DOHH2 (cell line): ENCODE data around the gene CUTA.
"Not testable (repeated sequence)": the region's sequence is repeated elsewhere in the genome, so short reads cannot be mapped to it uniquely, and the experiment has no call there.

ENCODE experiments used
- H3F3A ChIP-seq: fragments of 200-600 bp; sonication (generic), shearing (Covaris generic); 2 replicates; pipeline ENCODE4 v1.6.0; 2016; ENCODE audit warnings: antibody characterized with exemption, mild to moderate bottlenecking; ENCODE audit not compliant: control insufficient read depth, insufficient read depth
- H3K27ac ChIP-seq: fragments of 200-600 bp; sonication (generic); 2 replicates; pipeline ENCODE4 v1.5.1; 2014; ENCODE audit warnings: low read depth, mild to moderate bottlenecking, low read length, moderate library complexity
- H3K27me3 ChIP-seq: fragments of 200-600 bp; sonication (generic); 2 replicates; pipeline ENCODE4 v1.6.1; 2014; ENCODE audit warnings: mild to moderate bottlenecking, low read length, mixed read lengths; ENCODE audit not compliant: control insufficient read depth
- H3K36me3 ChIP-seq: fragments of 200-600 bp; sonication (generic); 2 replicates; pipeline ENCODE4 v1.6.1; 2014; ENCODE audit warnings: mild to moderate bottlenecking, low read length, moderate library complexity, mixed read lengths; ENCODE audit not compliant: control insufficient read depth
- H3K4me1 ChIP-seq: fragments of 200-600 bp; sonication (generic); 2 replicates; pipeline ENCODE4 v1.6.1; 2014; ENCODE audit warnings: mild to moderate bottlenecking, low read length, mixed read lengths; ENCODE audit not compliant: control insufficient read depth
- H3K4me2 ChIP-seq: fragments of 200-600 bp; sonication (generic); 2 replicates; pipeline ENCODE4 v1.6.0; 2014; ENCODE audit warnings: mild to moderate bottlenecking, low read length, moderate library complexity
- H3K4me3 ChIP-seq: fragments of 200-600 bp; sonication (generic); 2 replicates; pipeline ENCODE4 v1.5.1; 2014; ENCODE audit warnings: mild to moderate bottlenecking, low read length, mixed read lengths
- H3K79me2 ChIP-seq: fragments of 200-600 bp; sonication (generic); 2 replicates; pipeline ENCODE4 v1.6.1; 2014; ENCODE audit warnings: mild to moderate bottlenecking, low read length, mixed read lengths; ENCODE audit not compliant: control insufficient read depth
- H3K9me2 ChIP-seq: fragments of 200-600 bp; sonication (generic); replicated peaks from 2 replicates; pipeline ENCODE4 v1.6.1; 2014; ENCODE audit warnings: mild to moderate bottlenecking, low read length, mixed read lengths; ENCODE audit not compliant: control insufficient read depth
- H3K9me3 ChIP-seq: fragments of 200-600 bp; sonication (generic); 2 replicates; pipeline ENCODE4 v1.6.1; 2014; ENCODE audit warnings: antibody characterized with exemption, low read length, mixed read lengths; ENCODE audit not compliant: control insufficient read depth, insufficient read depth
- H4K20me1 ChIP-seq: fragments of 200-600 bp; sonication (generic); 2 replicates; pipeline ENCODE4 v1.6.0; 2014; ENCODE audit warnings: low read depth, mild to moderate bottlenecking, antibody characterized with exemption, low read length, moderate library complexity; ENCODE audit not compliant: control insufficient read depth, insufficient read depth
- EZH2phosphoT487 ChIP-seq: fragments of 200-600 bp; sonication (generic); IDR thresholded peaks from 2 replicates; pipeline ENCODE4 v1.6.1; 2017; ENCODE audit warnings: borderline replicate concordance, mild to moderate bottlenecking, antibody characterized with exemption, low read length, moderate library complexity, mixed read lengths
- TF ChIP-seq, protein P1 (sequence below): fragments of 200-600 bp; sonication (generic); IDR thresholded peaks from one replicate; pipeline ENCODE4 v1.5.1; 2014; ENCODE audit warnings: antibody characterized with exemption, mild to moderate bottlenecking, low read depth, low read length; ENCODE audit not compliant: poor library complexity, severe bottlenecking

Gene CUTA

DNA sequence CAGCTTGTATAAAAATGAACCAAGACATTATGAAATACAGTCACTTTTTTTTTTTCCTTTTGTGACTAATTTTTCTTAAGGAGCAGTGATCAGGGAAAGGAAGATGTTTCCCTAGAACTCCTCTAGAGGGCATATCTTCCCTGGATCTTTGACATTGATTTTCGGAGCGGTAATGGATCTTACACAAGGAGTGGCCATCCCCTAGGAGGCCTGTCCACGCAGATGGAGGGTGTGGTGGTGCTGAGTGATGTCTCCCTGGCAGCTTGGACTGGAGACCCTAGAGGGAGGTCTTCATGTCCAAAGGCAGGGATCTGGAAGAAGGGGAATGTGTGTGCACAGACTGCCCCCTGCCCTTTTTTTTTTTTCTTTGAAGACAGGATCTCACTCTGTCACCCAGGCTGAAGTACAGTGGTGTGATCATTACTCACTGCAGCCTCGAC lies 33.3 kb downstream of the CUTA start:
- H3F3A ChIP-seq = no peaks in the 10 kb centered on the region
- no peaks in the 10 kb centered on the region for H3K9me2 ChIP-seq
- H4K20me1 ChIP-seq = no peaks in the 10 kb centered on the region
- no peaks in the 10 kb centered on the region for H3K4me1 ChIP-seq
- no peak overlapping the region for H3K4me3 ChIP-seq
- no peak overlapping the region for H3K27ac ChIP-seq
- no peak overlapping the region for H3K4me2 ChIP-seq
- no peaks in the 10 kb centered on the region for H3K79me2 ChIP-seq
- no peaks in the 10 kb centered on the region for H3K36me3 ChIP-seq
- TF ChIP-seq, protein P1, sequence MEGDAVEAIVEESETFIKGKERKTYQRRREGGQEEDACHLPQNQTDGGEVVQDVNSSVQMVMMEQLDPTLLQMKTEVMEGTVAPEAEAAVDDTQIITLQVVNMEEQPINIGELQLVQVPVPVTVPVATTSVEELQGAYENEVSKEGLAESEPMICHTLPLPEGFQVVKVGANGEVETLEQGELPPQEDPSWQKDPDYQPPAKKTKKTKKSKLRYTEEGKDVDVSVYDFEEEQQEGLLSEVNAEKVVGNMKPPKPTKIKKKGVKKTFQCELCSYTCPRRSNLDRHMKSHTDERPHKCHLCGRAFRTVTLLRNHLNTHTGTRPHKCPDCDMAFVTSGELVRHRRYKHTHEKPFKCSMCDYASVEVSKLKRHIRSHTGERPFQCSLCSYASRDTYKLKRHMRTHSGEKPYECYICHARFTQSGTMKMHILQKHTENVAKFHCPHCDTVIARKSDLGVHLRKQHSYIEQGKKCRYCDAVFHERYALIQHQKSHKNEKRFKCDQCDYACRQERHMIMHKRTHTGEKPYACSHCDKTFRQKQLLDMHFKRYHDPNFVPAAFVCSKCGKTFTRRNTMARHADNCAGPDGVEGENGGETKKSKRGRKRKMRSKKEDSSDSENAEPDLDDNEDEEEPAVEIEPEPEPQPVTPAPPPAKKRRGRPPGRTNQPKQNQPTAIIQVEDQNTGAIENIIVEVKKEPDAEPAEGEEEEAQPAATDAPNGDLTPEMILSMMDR = peak; percentile 23
- TF ChIP-seq EZH2phosphoT487 = no peak
- no peaks in the 10 kb centered on the region for H3K27me3 ChIP-seq
- no peaks in the 10 kb centered on the region for H3K9me3 ChIP-seq

DNA sequence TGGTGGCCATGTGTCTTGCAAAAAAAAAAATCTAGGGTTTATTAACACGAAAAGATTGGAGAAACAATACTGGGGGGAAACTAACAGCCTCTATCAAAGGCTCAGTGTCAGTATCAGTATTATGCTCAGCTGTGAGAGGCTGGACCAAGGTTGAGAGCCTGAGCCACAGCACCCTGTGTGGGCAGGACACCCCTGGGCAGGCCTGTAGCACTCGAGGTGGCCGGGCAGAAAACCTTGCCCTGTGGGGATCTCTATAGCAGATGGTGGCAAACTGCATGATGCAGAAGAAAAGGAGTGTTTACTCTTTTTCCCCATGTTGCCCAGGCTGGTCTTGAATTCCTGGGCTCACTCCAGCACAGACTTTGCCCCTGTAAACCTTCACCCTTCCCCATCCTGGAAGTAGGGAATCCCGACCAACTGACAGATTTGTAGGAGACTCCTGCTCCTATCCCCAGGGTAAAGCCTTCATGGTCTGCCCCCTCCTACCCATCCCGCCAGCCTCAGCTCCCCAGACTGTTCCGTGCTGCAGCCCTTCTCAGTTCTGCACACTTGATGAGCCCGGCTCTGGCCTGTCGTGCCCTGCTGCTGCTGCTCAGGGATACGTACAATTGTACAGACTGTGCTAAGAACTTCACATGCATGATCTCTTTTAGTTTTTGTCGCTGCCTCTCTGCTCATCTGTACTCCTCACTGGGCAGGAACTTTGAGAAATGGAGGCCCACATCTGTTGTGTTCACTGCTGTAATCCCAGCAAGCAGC lies 34.3 kb downstream of the CUTA start:
- Histone ChIP-seq H3K79me2 (no peaks in the 10 kb centered on the region), H3K9me3 (no peaks in the 10 kb centered on the region), H3K36me3 (no peaks in the 10 kb centered on the region), H3K4me1 (no peaks in the 10 kb centered on the region), H3K27ac (no peak overlapping the region), H3K4me2 (no peak overlapping the region), H3K9me2 (no peaks in the 10 kb centered on the region), H3F3A (no peaks in the 10 kb centered on the region), H3K27me3 (no peaks in the 10 kb centered on the region), H4K20me1 (no peaks in the 10 kb centered on the region), H3K4me3 (no peak overlapping the region)
- TF ChIP-seq EZH2phosphoT487 = no peak
- TF ChIP-seq, protein P1 = no peak

DNA sequence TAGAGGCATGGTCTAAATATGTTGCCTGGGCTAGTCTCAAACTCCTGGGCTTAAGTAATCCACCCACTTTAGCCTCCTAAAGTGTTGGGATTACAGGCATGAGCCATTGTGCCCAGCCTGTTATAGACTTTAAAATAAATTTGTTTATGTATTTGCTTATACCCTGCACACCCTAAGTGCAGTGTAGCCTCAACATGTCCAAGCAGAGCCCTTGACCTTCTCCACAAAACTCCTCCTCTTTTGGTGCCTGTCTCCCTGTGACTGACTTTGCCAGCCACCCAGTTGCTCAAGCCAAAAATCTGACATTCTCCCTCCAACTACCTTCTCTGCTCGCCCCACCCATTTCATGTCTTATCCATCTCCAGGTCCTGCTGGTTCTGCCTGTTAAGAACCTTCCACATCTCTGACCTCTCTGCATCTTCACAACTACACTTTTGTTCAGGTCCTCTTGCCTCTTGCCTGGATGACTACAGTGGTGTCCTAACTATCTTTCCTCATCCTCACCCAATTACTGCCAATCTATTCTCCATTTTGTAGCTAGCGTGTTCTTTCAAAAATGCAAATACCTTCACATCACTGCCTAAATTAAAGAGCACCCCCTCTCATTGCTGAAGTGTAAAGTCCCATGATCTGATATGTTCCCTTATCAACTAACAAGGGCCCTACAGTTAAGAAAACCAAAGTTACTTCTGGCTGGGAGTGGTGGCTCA lies 37.5 kb downstream of the CUTA start:
- TF ChIP-seq, protein P1 = no peak
- TF ChIP-seq EZH2phosphoT487 = no peak
- Histone ChIP-seq H3K4me3 (no peak overlapping the region), H3K27me3 (no peaks in the 10 kb centered on the region), H3K27ac (no peak overlapping the region), H3K4me2 (no peak overlapping the region), H3K36me3 (no peaks in the 10 kb centered on the region), H3K9me3 (no peaks in the 10 kb centered on the region), H4K20me1 (no peaks in the 10 kb centered on the region), H3F3A (no peaks in the 10 kb centered on the region), H3K79me2 (no peaks in the 10 kb centered on the region), H3K9me2 (no peaks in the 10 kb centered on the region), H3K4me1 (no peaks in the 10 kb centered on the region)

DNA sequence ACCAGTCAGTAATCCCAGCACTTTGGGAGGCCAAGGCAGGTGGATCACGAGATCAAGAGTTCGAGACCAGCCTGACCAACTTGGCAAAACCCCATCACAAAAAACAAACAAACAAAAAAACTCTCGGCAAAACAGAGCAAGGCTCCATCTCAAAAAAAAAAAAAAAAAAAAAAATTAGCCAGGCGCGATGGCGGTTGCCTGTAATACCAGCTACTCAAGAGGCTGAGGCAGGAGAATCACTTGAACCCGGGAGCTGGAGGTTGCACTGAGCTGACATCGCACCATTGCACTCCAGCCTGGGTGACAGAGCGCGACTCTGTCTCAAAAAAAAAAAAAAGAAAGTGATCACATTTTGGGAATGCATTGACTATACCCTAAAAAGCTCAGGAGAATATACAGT lies 38.7 kb downstream of the CUTA start:
- H3K4me3 ChIP-seq, H3F3A ChIP-seq, H4K20me1 ChIP-seq, H3K27ac ChIP-seq, H3K4me1 ChIP-seq, H3K36me3 ChIP-seq, H3K9me3 ChIP-seq, H3K4me2 ChIP-seq, H3K9me2 ChIP-seq, H3K27me3 ChIP-seq, H3K79me2 ChIP-seq: not testable (repeated sequence)
